Astrocyte (in vitro differentiated cells and primary cell): Measurements from ENCODE around the gene INSM1.

Experiments
- EZH2 ChIP-seq: IDR thresholded peaks from 2 replicates; pipeline ENCODE4 v1.6.1; 2012; ENCODE audit warnings: mild to moderate bottlenecking, low read length, inconsistent platforms; ENCODE audit not compliant: insufficient read depth
- TF ChIP-seq, protein P1 (sequence below): IDR thresholded peaks from 2 replicates; pipeline ENCODE4 v1.5.1; 2011; ENCODE audit warnings: low read depth, mild to moderate bottlenecking, inconsistent platforms, low read length, moderate library complexity; ENCODE audit not compliant: insufficient read depth

DNA sequence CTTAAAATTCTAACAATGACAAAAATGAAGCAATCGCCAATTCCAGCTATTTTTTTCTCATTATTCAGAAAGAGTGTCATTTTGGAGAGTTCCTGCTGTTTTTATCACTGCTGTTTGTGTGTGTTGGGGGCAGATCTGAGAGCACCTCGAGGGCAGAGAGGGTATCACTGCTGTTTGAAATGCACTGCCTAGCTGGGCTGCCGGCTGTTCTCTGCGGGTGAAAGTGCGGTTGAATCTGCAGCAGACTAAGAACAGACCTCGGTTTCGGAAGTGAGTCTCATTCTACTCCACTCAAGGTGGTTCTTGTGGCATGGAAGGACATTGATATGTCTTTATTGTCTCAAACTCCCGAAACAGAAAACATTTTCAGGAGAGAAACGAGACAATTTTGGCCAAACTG lies 18.3 kb downstream of the INSM1 start:
- TF ChIP-seq, protein P1, sequence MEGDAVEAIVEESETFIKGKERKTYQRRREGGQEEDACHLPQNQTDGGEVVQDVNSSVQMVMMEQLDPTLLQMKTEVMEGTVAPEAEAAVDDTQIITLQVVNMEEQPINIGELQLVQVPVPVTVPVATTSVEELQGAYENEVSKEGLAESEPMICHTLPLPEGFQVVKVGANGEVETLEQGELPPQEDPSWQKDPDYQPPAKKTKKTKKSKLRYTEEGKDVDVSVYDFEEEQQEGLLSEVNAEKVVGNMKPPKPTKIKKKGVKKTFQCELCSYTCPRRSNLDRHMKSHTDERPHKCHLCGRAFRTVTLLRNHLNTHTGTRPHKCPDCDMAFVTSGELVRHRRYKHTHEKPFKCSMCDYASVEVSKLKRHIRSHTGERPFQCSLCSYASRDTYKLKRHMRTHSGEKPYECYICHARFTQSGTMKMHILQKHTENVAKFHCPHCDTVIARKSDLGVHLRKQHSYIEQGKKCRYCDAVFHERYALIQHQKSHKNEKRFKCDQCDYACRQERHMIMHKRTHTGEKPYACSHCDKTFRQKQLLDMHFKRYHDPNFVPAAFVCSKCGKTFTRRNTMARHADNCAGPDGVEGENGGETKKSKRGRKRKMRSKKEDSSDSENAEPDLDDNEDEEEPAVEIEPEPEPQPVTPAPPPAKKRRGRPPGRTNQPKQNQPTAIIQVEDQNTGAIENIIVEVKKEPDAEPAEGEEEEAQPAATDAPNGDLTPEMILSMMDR: no peak
- TF ChIP-seq EZH2: no peak
